Measurements from ENCODE around the gene PIM1. TPM values are rescaled to one million over a fixed set of nuclear protein-coding genes. Genes with fewer than 3 reads are reported as not detected.

PIM1 gene
- total RNA-seq, 2 experiments from 2014 or later: 24.7 to 31.4 TPM

DNA sequence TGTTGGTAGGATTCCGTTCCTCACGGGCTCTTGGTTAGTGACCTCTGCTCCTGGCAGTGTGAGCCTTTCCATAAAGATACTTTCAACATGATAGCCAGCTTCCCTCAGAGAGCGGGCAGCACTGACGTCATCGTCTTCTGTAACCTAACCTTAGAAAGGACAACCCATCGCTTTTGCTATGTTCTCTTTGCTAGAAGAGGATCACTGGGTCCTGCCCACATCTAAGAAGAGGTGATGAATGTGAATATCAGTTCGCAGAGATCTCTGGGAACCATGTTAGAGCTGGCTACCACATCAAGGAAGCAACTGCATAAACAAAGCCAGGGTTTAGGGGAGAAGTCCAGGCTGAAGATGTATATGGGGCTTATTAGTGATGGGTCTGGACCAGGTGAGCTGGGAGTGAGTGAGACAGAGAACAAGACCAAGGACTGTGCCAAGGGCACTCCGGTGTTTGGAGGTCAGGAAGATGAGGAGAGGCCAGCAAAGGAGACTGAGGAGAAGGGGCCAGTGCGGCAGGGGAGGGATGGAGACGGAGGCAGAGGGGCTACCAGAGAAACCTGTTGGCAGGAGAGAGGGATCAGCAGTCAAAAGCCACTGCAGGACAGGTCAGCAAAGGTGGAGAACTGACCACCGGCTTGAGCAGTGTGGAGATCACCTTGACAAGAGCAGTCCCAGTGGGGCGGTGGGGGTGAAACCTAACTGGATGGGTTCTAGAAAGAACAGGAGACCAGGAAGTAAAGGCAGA lies 39.7 kb downstream of the PIM1 start:
- H3K79me2 ChIP-seq (ENCODE audit: insufficient read depth, low read depth, low read length): no peaks in the 10 kb centered on the region
- no peaks in the 10 kb centered on the region for H4K20me1 ChIP-seq (ENCODE audit: insufficient read depth, low read length)
- H3K4me3 ChIP-seq (ENCODE audit: low read depth, low read length, poor library complexity, severe bottlenecking): no peak overlapping the region
- CTCF ChIA-PET (ENCODE audit: unreplicated experiment): interaction anchor here (0.7 to 1.4 kb wide), 4 partner anchors 11 to 192 kb away, joined by 3 to 6 read pairs (median 4); no protein-coding TSS in a partner anchor
- no peaks in the 10 kb centered on the region for H3K9me2 ChIP-seq (ENCODE audit: insufficient read depth, low read length)
- TF ChIP-seq, protein P1, sequence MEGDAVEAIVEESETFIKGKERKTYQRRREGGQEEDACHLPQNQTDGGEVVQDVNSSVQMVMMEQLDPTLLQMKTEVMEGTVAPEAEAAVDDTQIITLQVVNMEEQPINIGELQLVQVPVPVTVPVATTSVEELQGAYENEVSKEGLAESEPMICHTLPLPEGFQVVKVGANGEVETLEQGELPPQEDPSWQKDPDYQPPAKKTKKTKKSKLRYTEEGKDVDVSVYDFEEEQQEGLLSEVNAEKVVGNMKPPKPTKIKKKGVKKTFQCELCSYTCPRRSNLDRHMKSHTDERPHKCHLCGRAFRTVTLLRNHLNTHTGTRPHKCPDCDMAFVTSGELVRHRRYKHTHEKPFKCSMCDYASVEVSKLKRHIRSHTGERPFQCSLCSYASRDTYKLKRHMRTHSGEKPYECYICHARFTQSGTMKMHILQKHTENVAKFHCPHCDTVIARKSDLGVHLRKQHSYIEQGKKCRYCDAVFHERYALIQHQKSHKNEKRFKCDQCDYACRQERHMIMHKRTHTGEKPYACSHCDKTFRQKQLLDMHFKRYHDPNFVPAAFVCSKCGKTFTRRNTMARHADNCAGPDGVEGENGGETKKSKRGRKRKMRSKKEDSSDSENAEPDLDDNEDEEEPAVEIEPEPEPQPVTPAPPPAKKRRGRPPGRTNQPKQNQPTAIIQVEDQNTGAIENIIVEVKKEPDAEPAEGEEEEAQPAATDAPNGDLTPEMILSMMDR (conservative IDR thresholded peaks at IDR 0.05; ENCODE audit: low read length): no peak
- no peak for TF ChIP-seq EZH2phosphoT487 (IDR thresholded peaks at IDR 0.05; ENCODE audit: borderline replicate concordance, low read depth, low read length)
- POLR2A ChIA-PET: interaction anchor here (0.6 to 1.2 kb wide), 3 partner anchors 18 to 345 kb away, joined by 3 to 5 read pairs (median 3); no protein-coding TSS in a partner anchor
- DNase-seq (ENCODE audit: low spot score): no peak
- no peaks in the 10 kb centered on the region for H3K9me3 ChIP-seq (ENCODE audit: low read length)
- H3K4me2 ChIP-seq (ENCODE audit: low read length): no peak overlapping the region
- no peak overlapping the region for H3K27ac ChIP-seq (ENCODE audit: low read depth, low read length, poor library complexity, severe bottlenecking)
- no peak overlapping the region for H2AFZ ChIP-seq (ENCODE audit: low read length)
- BruUV-seq (replicated peaks): no TSS peak
- no peaks in the 10 kb centered on the region for H3K4me1 ChIP-seq (ENCODE audit: insufficient read depth, low read length, poor library complexity, severe bottlenecking)
- intact Hi-C loops (cut with micrococcal nuclease; ENCODE audit: unreplicated experiment): loop anchor here (1.0 to 5.0 kb wide), 4 partner anchors 158 to 442 kb away; no protein-coding TSS in a partner anchor
- H3K36me3 ChIP-seq (ENCODE audit: insufficient read depth, low read length): no peaks in the 10 kb centered on the region

DNA sequence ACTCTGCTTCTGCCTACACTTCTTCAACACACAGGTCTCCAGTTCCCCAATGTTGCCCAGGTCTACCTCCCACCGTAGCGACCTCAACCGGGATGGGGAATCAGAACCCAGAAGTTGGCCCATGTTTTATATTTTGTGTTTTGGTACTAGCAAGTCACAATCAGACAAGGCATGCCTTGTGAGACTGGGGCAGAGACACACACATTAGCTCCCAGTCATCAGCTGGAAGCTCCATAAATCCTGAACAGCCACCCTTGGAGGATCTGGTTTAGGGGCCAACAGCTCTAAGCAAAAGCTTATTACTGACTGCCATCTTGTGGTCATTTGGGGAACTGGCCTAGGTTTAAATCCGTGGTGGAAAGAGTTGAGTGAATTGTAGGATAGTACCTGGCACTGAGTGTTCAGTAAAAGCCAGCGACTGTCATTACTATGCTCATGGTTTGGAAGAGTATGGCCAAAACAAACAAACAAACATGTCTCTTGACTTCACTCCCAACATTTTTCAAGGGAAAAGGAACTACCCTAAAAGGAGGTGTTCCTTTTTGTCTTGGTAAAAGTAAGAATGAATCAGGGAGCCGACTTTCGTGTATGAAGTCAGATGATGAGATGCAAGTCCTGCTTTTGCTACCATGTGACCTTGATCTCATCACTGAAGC lies 40.5 kb downstream of the PIM1 start:
- Histone ChIP-seq H2AFZ (ENCODE audit: low read length) (no peak overlapping the region), H3K27ac (ENCODE audit: low read depth, low read length, poor library complexity, severe bottlenecking) (no peak overlapping the region), H4K20me1 (ENCODE audit: insufficient read depth, low read length) (no peaks in the 10 kb centered on the region), H3K4me1 (ENCODE audit: insufficient read depth, low read length, poor library complexity, severe bottlenecking) (no peaks in the 10 kb centered on the region), H3K36me3 (ENCODE audit: insufficient read depth, low read length) (no peaks in the 10 kb centered on the region), H3K4me2 (ENCODE audit: low read length) (no peak overlapping the region), H3K79me2 (ENCODE audit: insufficient read depth, low read depth, low read length) (no peaks in the 10 kb centered on the region), H3K9me3 (ENCODE audit: low read length) (no peaks in the 10 kb centered on the region), H3K4me3 (ENCODE audit: low read depth, low read length, poor library complexity, severe bottlenecking) (no peak overlapping the region), H3K9me2 (ENCODE audit: insufficient read depth, low read length) (no peaks in the 10 kb centered on the region)
- TF ChIP-seq, protein P1 (conservative IDR thresholded peaks at IDR 0.05; ENCODE audit: low read length): peak; percentile 97
- no peak for TF ChIP-seq EZH2phosphoT487 (IDR thresholded peaks at IDR 0.05; ENCODE audit: borderline replicate concordance, low read depth, low read length)
- DNase-seq (ENCODE audit: low spot score): peak; percentile 80
- CTCF ChIA-PET (ENCODE audit: unreplicated experiment): interaction anchor here (0.6 to 1.6 kb wide), 4 partner anchors 181 to 233 kb away, joined by 4 to 9 read pairs (median 6); no protein-coding TSS in a partner anchor
- intact Hi-C loops (cut with micrococcal nuclease; ENCODE audit: unreplicated experiment): loop anchor here (1.0 kb wide), 3 partner anchors 159 to 192 kb away; no protein-coding TSS in a partner anchor
- POLR2A ChIA-PET: interaction anchor here (0.9 to 1.2 kb wide), 2 partner anchors 17 to 122 kb away, joined by 3 read pairs; no protein-coding TSS in a partner anchor
- no TSS peak for BruUV-seq (replicated peaks)
